HepG2 (cell line): Measurements from ENCODE around the gene TMEM190. TPM values are rescaled to one million over a fixed set of nuclear protein-coding genes. Genes with fewer than 3 reads are reported as not detected.

ENCODE experiments used
- ATAC-seq: fragments of 200-7000 bp; cut with Tn5 transposase; 3 replicates; pipeline ENCODE4 v1.9.1; 2020; ENCODE audit warnings: mild to moderate bottlenecking, moderate library complexity
- BruUV-seq: library from RNA; stranded (reverse); fragments of 400-500 nt; replicated peaks from 2 replicates; lab custom pipeline; 2021; lab: Mats Ljungman, UMichigan
- CTCF ChIA-PET: fragments of 300-600 bp; formaldehyde crosslinking; extraction: SDS; loops from one replicate; lab custom pipeline; 2021; ENCODE audit warnings: low total read pairs, inconsistent platforms, low intra/inter-chr PET ratio; lab: Yijun Ruan, JAX
- POLR2A ChIA-PET: fragments of 350-600 bp; sonication (Branson Sonifier 250); formaldehyde crosslinking; loops from one replicate; lab custom pipeline; 2020; ENCODE audit warnings: antibody characterized with exemption, inconsistent platforms; lab: Yijun Ruan, JAX
- DNase-seq: peaks from one replicate; pipeline ENCODE4 v3.0.0-alpha.2; 2015; ENCODE audit warnings: low spot score
- FAIRE-seq: peaks from 3 replicates; lab custom pipeline; 2011; peaks lifted over from hg19 to GRCh38; lab: Jason Lieb, UNC
- H2AFZ ChIP-seq: one replicate; pipeline ENCODE4 v1.6.1; 2011; ENCODE audit warnings: low read length, inconsistent platforms
- H3K27ac ChIP-seq: fragments of 300-600 bp; 3 replicates; pipeline ENCODE4 v1.8.0; 2011; ENCODE audit warnings: mixed run types, mild to moderate bottlenecking, mixed read lengths, low read length, inconsistent platforms; ENCODE audit not compliant: insufficient read depth; ENCODE audit errors: extremely low read length
- H3K27me3 ChIP-seq, 2 experiments: fragments of 200-600 bp in 1 of 2; 2 replicates in 1 of 2; 3 replicates in 1 of 2; pipeline versions ENCODE4 v1.6.0 to v1.8.0; 2011; ENCODE audit warnings: low read length in 2 of 2, mild to moderate bottlenecking in 2 of 2, moderate library complexity in 2 of 2, inconsistent platforms in 1 of 2; ENCODE audit not compliant: insufficient read depth in 2 of 2, control insufficient read depth in 1 of 2
- H3K36me3 ChIP-seq, 2 experiments: fragments of 200-600 bp in 1 of 2; replicated peaks in 1 of 2; 2 replicates in 1 of 2; 3 replicates in 1 of 2; pipeline versions ENCODE4 v1.5.1 to v1.8.0; 2011; ENCODE audit warnings: low read length in 2 of 2, inconsistent platforms in 1 of 2; ENCODE audit not compliant: insufficient read depth in 2 of 2, control insufficient read depth in 1 of 2
- H3K4me1 ChIP-seq: 2 replicates; pipeline ENCODE4 v1.5.1; 2012; ENCODE audit warnings: low read length, inconsistent platforms; ENCODE audit not compliant: insufficient read depth
- H3K4me2 ChIP-seq: 2 replicates; pipeline ENCODE4 v1.6.0; 2011; ENCODE audit warnings: low read depth, low read length, inconsistent platforms
- H3K4me3 ChIP-seq, 3 experiments: fragments of 200-600 bp in 1 of 3; sonication (generic), shearing (Covaris generic) in 1 of 3; replicated peaks in 1 of 3; 2 replicates each; pipeline ENCODE4 v1.5.1; 2011 to 2016; ENCODE audit warnings: low read length in 3 of 3, inconsistent platforms in 2 of 3, low read depth in 2 of 3, mild to moderate bottlenecking in 2 of 3, control low read depth in 1 of 3, mixed read lengths in 1 of 3; ENCODE audit not compliant: insufficient read depth in 1 of 3
- H3K79me2 ChIP-seq: one replicate; pipeline ENCODE4 v1.6.1; 2011; ENCODE audit warnings: low read length, inconsistent platforms; ENCODE audit not compliant: insufficient read depth
- H3K9ac ChIP-seq: 2 replicates; pipeline ENCODE4 v1.6.0; 2011; ENCODE audit warnings: mild to moderate bottlenecking, low read depth, low read length, inconsistent platforms; ENCODE audit not compliant: insufficient read depth
- H3K9me3 ChIP-seq: 2 replicates; pipeline ENCODE4 v1.5.1; 2012; ENCODE audit warnings: mild to moderate bottlenecking, low read length
- H4K20me1 ChIP-seq: 2 replicates; pipeline ENCODE4 v1.6.0; 2011; ENCODE audit warnings: inconsistent platforms, mild to moderate bottlenecking, low read length, moderate library complexity; ENCODE audit not compliant: insufficient read depth
- ARNT ChIP-seq: fragments of 450-650 bp; IDR thresholded peaks from 2 replicates; pipeline ENCODE4 v1.6.1; 2017
- MBD4 ChIP-seq: IDR thresholded peaks from 2 replicates; pipeline ENCODE4 v1.6.1; 2012; ENCODE audit warnings: low read length, inconsistent platforms, borderline replicate concordance
- PATZ1 ChIP-seq: sonication (generic); formaldehyde crosslinking; IDR thresholded peaks from 2 replicates; pipeline ENCODE4 v1.4.0; 2020; ENCODE audit warnings: missing genetic modification reagents
- PCBP1 ChIP-seq: fragments of 200-400 bp; formaldehyde crosslinking; IDR thresholded peaks from 2 replicates; pipeline ENCODE4 v1.6.1; 2017; ENCODE audit warnings: mild to moderate bottlenecking, low read depth, low read length, borderline replicate concordance
- PHF5A ChIP-seq: IDR thresholded peaks from one replicate; pipeline ENCODE4 v1.6.1; 2018; ENCODE audit warnings: low read depth, missing genetic modification reagents; ENCODE audit not compliant: unreplicated experiment
- THAP9 ChIP-seq: sonication (generic); formaldehyde crosslinking; IDR thresholded peaks from 2 replicates; pipeline ENCODE4; 2020; ENCODE audit warnings: missing genetic modification reagents, mild to moderate bottlenecking, borderline replicate concordance
- ZBTB33 ChIP-seq: sonication (generic); formaldehyde crosslinking; IDR thresholded peaks from 2 replicates; pipeline ENCODE4 v1.4.0; 2020; ENCODE audit warnings: missing genetic modification reagents
- ZNF652 ChIP-seq: IDR thresholded peaks from 2 replicates; pipeline ENCODE4 v1.6.1; 2016; ENCODE audit warnings: low read depth, borderline replicate concordance
- ZNF777 ChIP-seq: sonication (generic); formaldehyde crosslinking; IDR thresholded peaks from 2 replicates; pipeline ENCODE4 v1.4.0; 2020; ENCODE audit warnings: missing genetic modification reagents
- WGBS: methylation state at CpG from one replicate; pipeline ENCODE4 v1.1.6; 2017; ENCODE audit warnings: low lambda C conversion rate; 5-methylcytosine and 5-hydroxymethylcytosine counted together
- in situ Hi-C: cut with HindIII; loops from 2 replicates; pipeline ENCODE4 v1.10.0; 2017; ENCODE audit warnings: low pct_unique_long_range_greater_than_20kb; ENCODE audit not compliant: extremely low pct_ligation_motif_present
- intact Hi-C: fragments of 100-400 bp; cut with micrococcal nuclease; formaldehyde crosslinking; loops from one replicate; pipeline ENCODE4 v1.10.0; 2022; ENCODE audit not compliant: unreplicated experiment
- polyA plus RNA-seq, 8 experiments: library from polyadenylated mRNA; depleted of rRNA in 3 of 8; stranded (reverse) in 7 of 8; unstranded in 1 of 8; fragments of >200 nt; fragmentation: Illumina TruSeq in 4 of 8; extraction: Trizol in 4 of 8; gene quantifications; 2 replicates each; pipeline versions ENCODE4 v1.2.1 to v1.2.3, GENCODE V29; 2011 to 2016; ENCODE audit warnings: low read depth in 4 of 8, missing spikeins in 1 of 8, mixed read lengths in 1 of 8; ENCODE audit not compliant: insufficient read depth in 1 of 8
- total RNA-seq, 5 experiments: library from RNA; depleted of rRNA; stranded (reverse); fragments of >200 nt; fragmentation: Illumina TruSeq; extraction: Trizol; gene quantifications; 2 replicates each; pipeline ENCODE4 v1.2.3, GENCODE V29; 2016; ENCODE audit warnings: low read depth in 1 of 5

Gene TMEM190
- total and polyA plus RNA-seq, 2 of the 13 experiments (the other 11 are each of a cell fraction or from before 2014, with no cell fraction given) = 0.35 to 0.83 TPM

GRCh38 chr19:55368106-55368505 lies 8.5 kb upstream of the TMEM190 start:
- Histone ChIP-seq H3K4me2 (no peak overlapping the region), H3K9me3 (no peaks in the 10 kb centered on the region), H2AFZ (no peak overlapping the region), H3K27ac (no peak overlapping the region), H3K9ac (no peak overlapping the region), H3K36me3 (no peaks in the 10 kb centered on the region), H3K27me3 (peaks cover 7 to 36% of the 10 kb centered on the region in 2 experiments; a peak in 4 of 5 replicates), H3K4me1 (peaks cover 37% of the 10 kb centered on the region), H3K79me2 (no peaks in the 10 kb centered on the region), H3K4me3 (no peak overlapping the region), H4K20me1 (no peaks in the 10 kb centered on the region)
- ATAC-seq = no peak
- POLR2A ChIA-PET = interaction anchor here (1.2 to 2.2 kb wide), 2 partner anchors 9 to 39 kb away, joined by 3 to 9 read pairs; partner anchors contain the start of gene UBE2S
- FAIRE-seq = no peak
- intact Hi-C loops (no loop called here), in situ Hi-C loops (no loop called here)
- DNase-seq = no peak
- CTCF ChIA-PET = no interaction called here
- TF ChIP-seq PCBP1 (0 out of 2 replicates have a peak, but pooled peaks have one; percentile 33), ARNT (no peak), PHF5A (CRISPR knock-in tag) (no peak), ZNF652 (CRISPR knock-in tag) (no peak)
- BruUV-seq = no TSS peak
- 60% methylated on average over 4 of the region's 16 CpGs for WGBS

GRCh38 chr19:55368701-55369563 lies 7.7 kb upstream of the TMEM190 start:
- Histone ChIP-seq H3K4me2 (peak overlapping the region; percentile 63), H3K36me3 (no peaks in the 10 kb centered on the region), H3K27me3 (peaks cover 7 to 35% of the 10 kb centered on the region in 2 experiments; a peak in 4 of 5 replicates), H3K4me1 (peaks cover 38% of the 10 kb centered on the region), H3K27ac (no peak overlapping the region), H3K79me2 (no peaks in the 10 kb centered on the region), H3K9ac (no peak overlapping the region), H2AFZ (no peak overlapping the region), H3K9me3 (no peaks in the 10 kb centered on the region), H4K20me1 (no peaks in the 10 kb centered on the region), H3K4me3 (peak overlapping the region in 2 of 3 experiments; percentile 42 to 59; a peak in 3 of 6 replicates)
- ChIA-PET POLR2A (interaction anchor here (0.9 to 2.2 kb wide), 4 partner anchors 10 to 110 kb away, joined by 3 to 9 read pairs (median 3); partner anchors contain the start of genes PPP6R1 and UBE2S), CTCF (no interaction called here)
- WGBS = 14% methylated on average over 12 of the region's 54 CpGs
- in situ Hi-C loops = no loop called here
- FAIRE-seq (no peak), ATAC-seq (peak; percentile 63), DNase-seq (no peak)
- intact Hi-C loops = no loop called here
- no TSS peak for BruUV-seq
- TF ChIP-seq THAP9 (CRISPR knock-in tag) (no peak), ZNF777 (CRISPR knock-in tag) (peak; percentile 87), MBD4 (no peak), ZBTB33 (CRISPR knock-in tag) (peak; percentile 80), PATZ1 (CRISPR knock-in tag) (peak; percentile 44; the same call in 1 of the 2 replicates)
